ENCODE data around the gene NFATC2. TPM values are rescaled to one million over a fixed set of nuclear protein-coding genes. Genes with fewer than 3 reads are reported as not detected.

Gene NFATC2
- total RNA-seq, 5 donors from 2014 or later (not counting 1 experiment from before 2014, with no cell fraction given), result 49.0 to 75.9 (median 67.0) TPM

DNA sequence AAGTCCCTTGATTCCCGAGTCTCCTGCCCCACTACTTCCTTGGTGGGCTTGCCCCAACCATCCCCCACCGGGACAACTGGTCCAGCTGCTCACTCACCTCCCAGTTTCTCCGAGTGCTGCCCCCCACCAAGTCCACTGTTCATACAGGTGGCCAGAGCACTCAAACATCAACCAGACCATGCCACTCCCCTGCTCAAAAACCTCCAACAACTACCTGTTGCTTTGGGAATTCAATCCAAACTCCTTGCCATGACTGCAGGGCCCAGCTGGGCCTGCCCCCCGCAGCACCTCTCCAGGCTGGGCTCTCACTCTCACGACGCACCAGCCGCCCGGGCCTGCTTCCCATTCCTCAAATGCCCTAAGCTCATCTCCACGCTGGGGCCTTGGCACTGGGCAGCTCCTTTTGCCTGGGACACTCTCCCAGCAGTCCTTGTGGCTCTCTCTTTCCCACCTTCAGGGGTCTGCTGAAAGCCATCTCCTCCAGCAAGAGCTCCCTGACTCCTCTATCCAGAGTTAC lies 97.5 kb downstream of the NFATC2 start:
- ChIA-PET CTCF (no interaction called here), POLR2A (no interaction called here)
- H3K27me3 Mint-ChIP-seq, result no peaks in the 10 kb centered on the region
- H3K4me1 ChIP-seq (ENCODE audit: control insufficient read depth in 1 of 2, extremely low read depth in 1 of 2, insufficient read depth in 2 of 2, low read length in 2 of 2), result peaks cover 0 to 42% of the 10 kb centered on the region in 2 experiments
- ATAC-seq (replicated peaks in 1 of 4) (no peak), DNase-seq (no peak)
- H3K27ac ChIP-seq (ENCODE audit: low read length), result no peak overlapping the region
- H3K4me1 Mint-ChIP-seq, result peaks cover 6 to 55% (median 32%) of the 10 kb centered on the region in 3 donors
- no peak overlapping the region for H3K4me3 Mint-ChIP-seq
- WGBS (ENCODE audit: insufficient coverage), result 90% methylated on average over 9 of the region's 9 CpGs
- peaks cover 58% of the 10 kb centered on the region for H3K36me3 Mint-ChIP-seq
- H3K4me3 ChIP-seq (ENCODE audit: control insufficient read depth in 1 of 2, extremely low read depth in 1 of 2, low read length in 1 of 2), result no peak overlapping the region
- peaks cover 35 to 69% of the 10 kb centered on the region in 2 donors for H3K36me3 ChIP-seq (ENCODE audit: control insufficient read depth in 2 of 2, extremely low read depth in 1 of 2, insufficient read depth in 1 of 2, low read length in 1 of 2)
- no peaks in the 10 kb centered on the region for H3K27me3 ChIP-seq (replicated peaks in 1 of 2; ENCODE audit: control insufficient read depth in 2 of 2, extremely low read depth in 1 of 2, insufficient read depth in 2 of 2, low read length in 1 of 2)
- peak overlapping the region; percentile 61 to 79 for H3K27ac Mint-ChIP-seq
- H3K9me3 ChIP-seq, result no peaks in the 10 kb centered on the region
- H3K9me3 Mint-ChIP-seq, result no peaks in the 10 kb centered on the region

DNA sequence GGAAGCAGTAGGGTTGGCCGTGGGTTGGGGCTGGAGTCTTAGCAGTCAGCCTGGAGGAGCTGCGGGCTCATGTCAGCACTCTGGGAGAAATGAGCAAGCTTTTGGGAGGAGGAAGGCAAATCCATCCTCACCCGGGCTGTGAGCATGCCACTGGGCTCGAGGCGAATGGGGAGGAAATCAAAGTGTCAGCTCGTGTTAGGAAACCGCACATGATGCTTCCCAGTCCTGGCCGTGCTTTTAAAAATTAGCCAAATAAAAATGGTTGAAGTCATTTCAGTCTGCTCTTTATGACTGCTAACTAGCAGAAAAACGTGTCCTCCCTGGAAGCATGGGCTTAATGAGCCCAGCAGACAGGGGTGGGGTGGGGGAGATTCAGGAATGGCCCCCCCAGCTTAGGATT lies 98.1 kb downstream of the NFATC2 start:
- ChIA-PET CTCF (no interaction called here), POLR2A (no interaction called here)
- Histone ChIP-seq H3K27ac (ENCODE audit: low read length) (no peak overlapping the region), H3K27me3 (replicated peaks in 1 of 2; ENCODE audit: control insufficient read depth in 2 of 2, extremely low read depth in 1 of 2, insufficient read depth in 2 of 2, low read length in 1 of 2) (no peaks in the 10 kb centered on the region), H3K9me3 (no peaks in the 10 kb centered on the region), H3K4me3 (ENCODE audit: control insufficient read depth in 1 of 2, extremely low read depth in 1 of 2, low read length in 1 of 2) (no peak overlapping the region), H3K4me1 (ENCODE audit: control insufficient read depth in 1 of 2, extremely low read depth in 1 of 2, insufficient read depth in 2 of 2, low read length in 2 of 2) (peaks cover 0 to 47% of the 10 kb centered on the region in 2 experiments), H3K36me3 (ENCODE audit: control insufficient read depth in 2 of 2, extremely low read depth in 1 of 2, insufficient read depth in 1 of 2, low read length in 1 of 2) (peaks cover 34 to 66% of the 10 kb centered on the region in 2 donors)
- Mint-ChIP-seq H3K27ac (peak overlapping the region in 1 of 2 donors; percentile 79), H3K27me3 (no peaks in the 10 kb centered on the region), H3K36me3 (peaks cover 56% of the 10 kb centered on the region), H3K4me3 (no peak overlapping the region), H3K9me3 (no peaks in the 10 kb centered on the region), H3K4me1 (peaks cover 6 to 57% (median 36%) of the 10 kb centered on the region in 3 donors)
- 75% methylated on average over 8 of the region's 9 CpGs for WGBS (ENCODE audit: insufficient coverage)
- no peak for ATAC-seq (replicated peaks in 1 of 4)
- no peak for DNase-seq

DNA sequence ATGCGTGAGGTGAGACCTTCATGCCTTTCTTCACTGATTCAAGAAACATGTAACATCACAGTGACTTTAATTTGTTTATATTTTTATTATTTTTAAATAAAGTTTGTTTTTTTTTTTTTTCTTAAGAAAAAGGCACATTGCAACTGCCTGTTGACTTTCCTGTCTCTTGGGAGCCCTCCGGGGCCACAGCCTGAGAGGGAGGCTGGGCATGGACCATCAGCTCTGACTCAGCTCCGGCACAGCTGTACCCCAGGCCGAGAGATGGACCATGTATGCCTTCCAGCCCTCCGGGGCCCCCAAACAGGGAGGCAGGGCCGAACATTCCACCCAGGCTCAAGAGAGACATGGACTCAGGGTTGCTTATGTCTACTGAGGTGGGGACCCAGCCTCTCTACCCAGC lies 99.9 kb downstream of the NFATC2 start:
- Histone ChIP-seq H3K27ac (ENCODE audit: low read length) (no peak overlapping the region), H3K4me1 (ENCODE audit: control insufficient read depth in 1 of 2, extremely low read depth in 1 of 2, insufficient read depth in 2 of 2, low read length in 2 of 2) (peaks cover 0 to 60% of the 10 kb centered on the region in 2 experiments), H3K27me3 (replicated peaks in 1 of 2; ENCODE audit: control insufficient read depth in 2 of 2, extremely low read depth in 1 of 2, insufficient read depth in 2 of 2, low read length in 1 of 2) (no peaks in the 10 kb centered on the region), H3K36me3 (ENCODE audit: control insufficient read depth in 2 of 2, extremely low read depth in 1 of 2, insufficient read depth in 1 of 2, low read length in 1 of 2) (peaks cover 25 to 68% of the 10 kb centered on the region in 2 donors), H3K9me3 (no peaks in the 10 kb centered on the region), H3K4me3 (ENCODE audit: control insufficient read depth in 1 of 2, extremely low read depth in 1 of 2, low read length in 1 of 2) (no peak overlapping the region)
- DNase-seq, result no peak
- no peak for ATAC-seq (replicated peaks in 1 of 4)
- Mint-ChIP-seq H3K36me3 (peaks cover 60% of the 10 kb centered on the region), H3K9me3 (no peaks in the 10 kb centered on the region), H3K4me3 (no peak overlapping the region), H3K27ac (peak overlapping the region in 1 of 2 donors; percentile 29), H3K27me3 (no peaks in the 10 kb centered on the region), H3K4me1 (peaks cover 16 to 68% (median 54%) of the 10 kb centered on the region in 3 donors)
- ChIA-PET POLR2A (no interaction called here), CTCF (interaction anchor here (0.6 kb wide), 2 partner anchors 126 to 158 kb away, joined by 3 read pairs; no protein-coding TSS in a partner anchor)
- 91% methylated on average over 4 of the region's 6 CpGs for WGBS (ENCODE audit: insufficient coverage)

DNA sequence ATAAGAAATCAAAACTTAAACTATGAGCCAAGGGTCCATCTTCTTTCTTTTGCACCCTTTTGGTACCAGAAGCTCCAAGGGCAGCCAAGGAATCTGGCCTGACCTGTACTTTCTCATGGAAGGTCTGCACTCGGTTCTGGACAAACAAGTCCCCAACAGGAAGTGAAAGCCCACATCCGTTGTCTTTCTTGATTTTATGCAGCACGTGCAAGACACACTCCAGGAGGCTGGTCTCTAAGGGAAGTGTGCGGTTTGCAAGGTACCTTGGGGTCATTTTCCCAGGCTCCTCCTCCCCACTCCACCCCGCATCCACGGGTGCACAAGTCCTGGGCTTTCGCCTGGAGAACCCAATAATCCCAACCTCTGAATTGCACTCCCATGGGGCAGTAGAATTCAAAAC lies 101.9 kb downstream of the NFATC2 start:
- Histone ChIP-seq H3K36me3 (ENCODE audit: control insufficient read depth in 2 of 2, extremely low read depth in 1 of 2, insufficient read depth in 1 of 2, low read length in 1 of 2) (peaks cover 16 to 66% of the 10 kb centered on the region in 2 donors), H3K27ac (ENCODE audit: low read length) (peak overlapping the region; percentile 47), H3K9me3 (no peaks in the 10 kb centered on the region), H3K4me3 (ENCODE audit: control insufficient read depth in 1 of 2, extremely low read depth in 1 of 2, low read length in 1 of 2) (no peak overlapping the region), H3K27me3 (replicated peaks in 1 of 2; ENCODE audit: control insufficient read depth in 2 of 2, extremely low read depth in 1 of 2, insufficient read depth in 2 of 2, low read length in 1 of 2) (no peaks in the 10 kb centered on the region), H3K4me1 (ENCODE audit: control insufficient read depth in 1 of 2, extremely low read depth in 1 of 2, insufficient read depth in 2 of 2, low read length in 2 of 2) (peaks cover 0 to 56% of the 10 kb centered on the region in 2 experiments)
- ATAC-seq (replicated peaks in 1 of 4) (peak in 1 of 4 experiments; percentile 44), DNase-seq (peak in 1 of 35 experiments; percentile 22)
- ChIA-PET POLR2A (no interaction called here), CTCF (no interaction called here)
- Mint-ChIP-seq H3K27me3 (no peaks in the 10 kb centered on the region), H3K4me3 (no peak overlapping the region), H3K9me3 (no peaks in the 10 kb centered on the region), H3K27ac (peak overlapping the region; percentile 81 to 85), H3K4me1 (peaks cover 16 to 60% (median 59%) of the 10 kb centered on the region in 3 donors), H3K36me3 (peaks cover 57% of the 10 kb centered on the region)
- WGBS (ENCODE audit: insufficient coverage), result 32% methylated on average over 5 of the region's 7 CpGs

DNA sequence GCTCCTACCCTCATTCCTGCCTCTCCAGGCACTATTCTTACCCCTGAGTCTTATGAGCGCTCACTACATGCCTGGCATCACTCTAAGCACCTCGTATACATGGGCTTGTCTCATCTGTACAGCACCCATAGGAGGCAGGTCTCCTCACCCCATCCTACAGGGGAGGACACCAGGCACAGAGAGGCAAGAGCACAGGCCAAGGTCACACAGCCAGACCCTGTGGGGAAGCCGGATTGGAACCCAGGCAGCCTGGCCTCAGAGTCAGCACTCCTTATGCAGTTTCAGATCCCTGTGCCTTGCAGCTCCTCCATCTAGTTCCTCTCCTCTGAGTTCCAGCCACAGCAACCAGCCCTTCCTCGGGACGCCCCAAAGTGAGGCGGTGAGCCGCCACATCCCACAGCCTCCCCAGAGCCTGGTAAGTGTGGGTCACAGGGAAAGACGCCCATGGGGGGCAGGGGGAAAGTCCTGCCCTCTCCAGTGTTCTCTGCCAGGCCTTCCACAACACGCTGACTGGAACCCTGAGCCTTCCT lies 103.3 kb downstream of the NFATC2 start:
- no peak overlapping the region for H3K4me3 Mint-ChIP-seq
- peaks cover 16 to 54% (median 48%) of the 10 kb centered on the region in 3 donors for H3K4me1 Mint-ChIP-seq
- WGBS (ENCODE audit: insufficient coverage), result 86% methylated on average over 5 of the region's 9 CpGs

DNA sequence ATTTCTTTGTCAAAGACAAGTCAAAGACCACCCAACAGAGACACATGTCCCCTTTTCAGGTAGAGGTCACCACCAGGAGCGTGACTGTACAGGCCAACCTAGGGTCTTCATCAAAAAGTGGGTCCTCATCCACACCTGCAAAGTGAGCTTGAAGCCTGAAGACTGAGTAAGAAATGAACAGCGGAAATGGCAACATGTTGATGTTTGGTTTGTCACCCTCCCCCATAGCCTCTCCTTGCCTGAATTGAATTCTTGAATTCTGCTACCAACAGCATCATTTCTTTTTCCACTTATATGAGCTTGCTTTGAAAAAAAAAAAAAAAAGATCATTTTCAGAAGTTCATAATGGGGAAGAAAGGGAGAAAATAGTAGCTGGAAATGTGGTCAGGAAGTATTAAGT lies 104.4 kb downstream of the NFATC2 start:
- Mint-ChIP-seq H3K4me1 (peaks cover 16 to 48% (median 48%) of the 10 kb centered on the region in 3 donors), H3K27ac (peak overlapping the region; percentile 52 to 82), H3K4me3 (no peak overlapping the region), H3K27me3 (no peaks in the 10 kb centered on the region), H3K9me3 (no peaks in the 10 kb centered on the region), H3K36me3 (peaks cover 57% of the 10 kb centered on the region)
- DNase-seq (peak in 1 of 35 experiments; percentile 23), ATAC-seq (replicated peaks in 1 of 4) (peak in 1 of 4 experiments; percentile 29)
- H3K9me3 ChIP-seq, result no peaks in the 10 kb centered on the region
- ChIA-PET CTCF (interaction anchor here (0.6 to 0.8 kb wide), 3 partner anchors 12 to 104 kb away, joined by 3 to 4 read pairs (median 4); no protein-coding TSS in a partner anchor), POLR2A (interaction anchor here in 1 of 2 donors (0.7 kb wide), 1 partner anchor 249 kb away, joined by 4 read pairs; no protein-coding TSS in a partner anchor)
- peaks cover 9 to 77% of the 10 kb centered on the region in 2 donors for H3K36me3 ChIP-seq (ENCODE audit: control insufficient read depth in 2 of 2, extremely low read depth in 1 of 2, insufficient read depth in 1 of 2, low read length in 1 of 2)
- H3K27me3 ChIP-seq (replicated peaks in 1 of 2; ENCODE audit: control insufficient read depth in 2 of 2, extremely low read depth in 1 of 2, insufficient read depth in 2 of 2, low read length in 1 of 2), result no peaks in the 10 kb centered on the region
- H3K4me3 ChIP-seq (ENCODE audit: control insufficient read depth in 1 of 2, extremely low read depth in 1 of 2, low read length in 1 of 2), result no peak overlapping the region
- H3K27ac ChIP-seq (ENCODE audit: low read length), result peak overlapping the region; percentile 1
- 80% methylated on average over 1 of the region's 2 CpGs for WGBS (ENCODE audit: insufficient coverage)
- H3K4me1 ChIP-seq (ENCODE audit: control insufficient read depth in 1 of 2, extremely low read depth in 1 of 2, insufficient read depth in 2 of 2, low read length in 2 of 2), result peaks cover 0 to 35% of the 10 kb centered on the region in 2 experiments

More for the DNA sequence above, 103.3 kb downstream of the NFATC2 start:
- H3K27ac Mint-ChIP-seq, result peak overlapping the region; percentile 56 to 82
- Histone ChIP-seq H3K4me3 (ENCODE audit: control insufficient read depth in 1 of 2, extremely low read depth in 1 of 2, low read length in 1 of 2) (no peak overlapping the region), H3K9me3 (no peaks in the 10 kb centered on the region), H3K4me1 (ENCODE audit: control insufficient read depth in 1 of 2, extremely low read depth in 1 of 2, insufficient read depth in 2 of 2, low read length in 2 of 2) (peaks cover 0 to 43% of the 10 kb centered on the region in 2 experiments), H3K27me3 (replicated peaks in 1 of 2; ENCODE audit: control insufficient read depth in 2 of 2, extremely low read depth in 1 of 2, insufficient read depth in 2 of 2, low read length in 1 of 2) (no peaks in the 10 kb centered on the region), H3K27ac (ENCODE audit: low read length) (no peak overlapping the region), H3K36me3 (ENCODE audit: control insufficient read depth in 2 of 2, extremely low read depth in 1 of 2, insufficient read depth in 1 of 2, low read length in 1 of 2) (peaks cover 16 to 70% of the 10 kb centered on the region in 2 donors)
- H3K27me3 Mint-ChIP-seq, result no peaks in the 10 kb centered on the region
- H3K36me3 Mint-ChIP-seq, result peaks cover 60% of the 10 kb centered on the region
- ChIA-PET POLR2A (no interaction called here), CTCF (no interaction called here)
- peak in 1 of 4 experiments; percentile 19 for ATAC-seq (replicated peaks in 1 of 4)
- no peaks in the 10 kb centered on the region for H3K9me3 Mint-ChIP-seq
- no peak for DNase-seq
